ENCODE measurements around the gene SGIP1.

The SGIP1 gene

DNA sequence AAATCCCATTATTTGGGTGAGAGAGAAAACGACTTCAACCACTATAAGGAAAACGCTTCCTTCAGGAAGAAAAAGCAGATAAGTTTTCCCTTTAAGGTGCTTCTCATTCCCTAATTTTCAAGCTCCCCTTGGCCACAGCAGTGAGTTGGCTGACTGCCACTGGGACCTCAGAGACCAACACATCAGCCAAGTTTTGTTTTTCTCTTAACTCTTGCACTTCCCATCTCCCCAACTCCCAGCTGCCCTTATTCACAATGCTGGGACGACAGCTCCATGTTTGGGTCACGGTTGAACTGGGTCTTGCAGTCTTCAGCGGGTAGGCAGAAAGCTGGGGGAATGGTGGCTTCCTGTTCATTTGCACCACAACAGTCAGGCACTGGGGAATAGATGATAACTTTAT, 18.9 kb downstream of the SGIP1 start:
- no peaks in the 10 kb centered on the region for H4K20me1 ChIP-seq (ENCODE audit: control insufficient read depth, insufficient read depth, low read depth, low read length)
- no peak overlapping the region for H3K27ac ChIP-seq (ENCODE audit: low read depth, low read length)
- H3K27me3 ChIP-seq (ENCODE audit: control insufficient read depth, low read length) = 0 out of 2 replicates have a peak, but pooled peaks cover 2% of the 10 kb centered on the region
- no peaks in the 10 kb centered on the region for H3K9me2 ChIP-seq (replicated peaks; ENCODE audit: control insufficient read depth, low read length)
- H3F3A ChIP-seq (ENCODE audit: control insufficient read depth, insufficient read depth) = no peaks in the 10 kb centered on the region
- TF ChIP-seq EZH2phosphoT487 (IDR thresholded peaks at IDR 0.05; ENCODE audit: borderline replicate concordance, low read length) = no peak
- TF ChIP-seq, protein P1, sequence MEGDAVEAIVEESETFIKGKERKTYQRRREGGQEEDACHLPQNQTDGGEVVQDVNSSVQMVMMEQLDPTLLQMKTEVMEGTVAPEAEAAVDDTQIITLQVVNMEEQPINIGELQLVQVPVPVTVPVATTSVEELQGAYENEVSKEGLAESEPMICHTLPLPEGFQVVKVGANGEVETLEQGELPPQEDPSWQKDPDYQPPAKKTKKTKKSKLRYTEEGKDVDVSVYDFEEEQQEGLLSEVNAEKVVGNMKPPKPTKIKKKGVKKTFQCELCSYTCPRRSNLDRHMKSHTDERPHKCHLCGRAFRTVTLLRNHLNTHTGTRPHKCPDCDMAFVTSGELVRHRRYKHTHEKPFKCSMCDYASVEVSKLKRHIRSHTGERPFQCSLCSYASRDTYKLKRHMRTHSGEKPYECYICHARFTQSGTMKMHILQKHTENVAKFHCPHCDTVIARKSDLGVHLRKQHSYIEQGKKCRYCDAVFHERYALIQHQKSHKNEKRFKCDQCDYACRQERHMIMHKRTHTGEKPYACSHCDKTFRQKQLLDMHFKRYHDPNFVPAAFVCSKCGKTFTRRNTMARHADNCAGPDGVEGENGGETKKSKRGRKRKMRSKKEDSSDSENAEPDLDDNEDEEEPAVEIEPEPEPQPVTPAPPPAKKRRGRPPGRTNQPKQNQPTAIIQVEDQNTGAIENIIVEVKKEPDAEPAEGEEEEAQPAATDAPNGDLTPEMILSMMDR (IDR thresholded peaks at IDR 0.05; ENCODE audit: low read depth, low read length, poor library complexity, severe bottlenecking) = no peak
- no peaks in the 10 kb centered on the region for H3K4me1 ChIP-seq (ENCODE audit: control insufficient read depth, low read length)
- no peak overlapping the region for H3K4me3 ChIP-seq (ENCODE audit: low read length)
- H3K79me2 ChIP-seq (ENCODE audit: control insufficient read depth, low read length) = no peaks in the 10 kb centered on the region
- H3K9me3 ChIP-seq (ENCODE audit: control insufficient read depth, insufficient read depth, low read length) = no peaks in the 10 kb centered on the region
- no peaks in the 10 kb centered on the region for H3K36me3 ChIP-seq (ENCODE audit: control insufficient read depth, low read length)
- no peak overlapping the region for H3K4me2 ChIP-seq (ENCODE audit: low read length)

DNA sequence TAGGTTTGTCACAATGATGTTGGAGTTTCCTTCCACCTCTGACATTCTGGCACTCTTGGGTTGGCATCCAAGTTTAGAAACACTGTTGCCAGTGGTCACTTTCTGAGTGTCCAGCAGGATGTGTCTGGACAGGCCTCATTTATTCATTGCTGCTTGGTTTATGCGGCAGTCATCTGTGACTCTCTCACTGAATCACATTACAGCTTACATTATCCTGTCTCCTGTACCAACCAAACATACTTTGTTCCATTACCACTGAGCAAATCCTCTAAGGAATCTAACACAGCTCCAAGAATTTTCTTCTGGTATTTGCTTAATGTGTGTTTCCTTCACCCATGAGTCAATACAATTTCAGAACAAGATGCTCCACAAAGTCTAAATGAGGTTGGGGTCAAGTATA, 19.9 kb downstream of the SGIP1 start:
- no peaks in the 10 kb centered on the region for H3K4me1 ChIP-seq (ENCODE audit: control insufficient read depth, low read length)
- no peaks in the 10 kb centered on the region for H3K36me3 ChIP-seq (ENCODE audit: control insufficient read depth, low read length)
- no peaks in the 10 kb centered on the region for H3K9me3 ChIP-seq (ENCODE audit: control insufficient read depth, insufficient read depth, low read length)
- no peaks in the 10 kb centered on the region for H3K79me2 ChIP-seq (ENCODE audit: control insufficient read depth, low read length)
- TF ChIP-seq EZH2phosphoT487 (IDR thresholded peaks at IDR 0.05; ENCODE audit: borderline replicate concordance, low read length) = no peak
- H4K20me1 ChIP-seq (ENCODE audit: control insufficient read depth, insufficient read depth, low read depth, low read length) = no peaks in the 10 kb centered on the region
- no peaks in the 10 kb centered on the region for H3F3A ChIP-seq (ENCODE audit: control insufficient read depth, insufficient read depth)
- no peaks in the 10 kb centered on the region for H3K9me2 ChIP-seq (replicated peaks; ENCODE audit: control insufficient read depth, low read length)
- H3K27me3 ChIP-seq (ENCODE audit: control insufficient read depth, low read length) = 0 out of 2 replicates have a peak, but pooled peaks cover 2% of the 10 kb centered on the region
- H3K4me2 ChIP-seq (ENCODE audit: low read length) = no peak overlapping the region
- no peak overlapping the region for H3K27ac ChIP-seq (ENCODE audit: low read depth, low read length)
- H3K4me3 ChIP-seq (ENCODE audit: low read length) = no peak overlapping the region

DNA sequence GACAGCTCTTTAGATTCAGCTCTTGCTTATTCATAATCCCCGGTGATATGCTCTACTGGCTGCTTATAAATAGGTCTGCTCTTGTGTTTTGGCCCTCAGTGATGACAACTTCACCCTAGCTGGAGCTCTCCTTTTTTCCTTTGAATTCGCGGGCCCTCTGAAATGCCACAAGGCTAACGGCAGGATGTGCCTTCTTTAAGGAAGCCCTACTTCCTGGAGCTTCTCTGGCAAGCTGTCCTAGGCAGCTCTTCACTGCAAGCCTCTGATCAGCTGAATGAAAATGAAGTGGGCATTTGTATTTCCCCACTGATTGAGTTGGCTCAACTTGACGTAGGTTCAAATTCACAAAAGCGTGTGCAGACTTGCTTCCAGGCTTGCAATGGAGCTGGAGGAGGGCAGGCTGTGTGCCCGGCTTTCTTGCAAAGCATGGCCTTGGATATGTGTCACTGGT, 22.2 kb downstream of the SGIP1 start:
- no peaks in the 10 kb centered on the region for H3K36me3 ChIP-seq (ENCODE audit: control insufficient read depth, low read length)
- no peak overlapping the region for H3K27ac ChIP-seq (ENCODE audit: low read depth, low read length)
- H3K9me2 ChIP-seq (replicated peaks; ENCODE audit: control insufficient read depth, low read length) = no peaks in the 10 kb centered on the region
- no peak overlapping the region for H3K4me2 ChIP-seq (ENCODE audit: low read length)
- no peaks in the 10 kb centered on the region for H3K9me3 ChIP-seq (ENCODE audit: control insufficient read depth, insufficient read depth, low read length)
- H3K27me3 ChIP-seq (ENCODE audit: control insufficient read depth, low read length) = no peaks in the 10 kb centered on the region
- H3K79me2 ChIP-seq (ENCODE audit: control insufficient read depth, low read length) = no peaks in the 10 kb centered on the region
- H3K4me1 ChIP-seq (ENCODE audit: control insufficient read depth, low read length) = no peaks in the 10 kb centered on the region
- no peaks in the 10 kb centered on the region for H4K20me1 ChIP-seq (ENCODE audit: control insufficient read depth, insufficient read depth, low read depth, low read length)
- H3K4me3 ChIP-seq (ENCODE audit: low read length) = no peak overlapping the region
- TF ChIP-seq, protein P1 (IDR thresholded peaks at IDR 0.05; ENCODE audit: low read depth, low read length, poor library complexity, severe bottlenecking) = no peak
- no peak for TF ChIP-seq EZH2phosphoT487 (IDR thresholded peaks at IDR 0.05; ENCODE audit: borderline replicate concordance, low read length)
- H3F3A ChIP-seq (ENCODE audit: control insufficient read depth, insufficient read depth) = no peaks in the 10 kb centered on the region

DNA sequence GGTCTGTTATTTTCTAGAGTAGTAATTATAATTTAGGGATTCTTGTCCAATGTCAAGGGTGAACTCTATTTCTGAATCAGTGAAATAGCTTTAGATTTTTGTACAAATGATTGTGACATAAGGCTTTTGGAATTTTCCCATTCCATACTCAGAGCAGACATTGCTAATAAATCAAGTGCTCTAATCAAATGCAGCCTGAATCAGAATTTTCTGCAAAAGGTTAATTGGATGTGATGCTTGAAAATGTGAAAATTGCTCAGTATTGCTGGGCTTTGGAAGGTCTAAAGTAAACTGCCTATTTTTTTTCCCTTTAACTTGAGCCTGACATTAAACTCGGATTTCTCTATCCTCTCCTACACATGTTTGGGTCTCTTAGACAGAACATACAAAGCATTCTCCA, 23.2 kb downstream of the SGIP1 start:
- TF ChIP-seq, protein P1 (IDR thresholded peaks at IDR 0.05; ENCODE audit: low read depth, low read length, poor library complexity, severe bottlenecking) = no peak
- no peak for TF ChIP-seq EZH2phosphoT487 (IDR thresholded peaks at IDR 0.05; ENCODE audit: borderline replicate concordance, low read length)
- H4K20me1 ChIP-seq (ENCODE audit: control insufficient read depth, insufficient read depth, low read depth, low read length) = no peaks in the 10 kb centered on the region

More for the DNA sequence above, 23.2 kb downstream of the SGIP1 start:
- H3K27ac ChIP-seq (ENCODE audit: low read depth, low read length) = no peak overlapping the region
- H3K9me2 ChIP-seq (replicated peaks; ENCODE audit: control insufficient read depth, low read length) = no peaks in the 10 kb centered on the region
- H3K36me3 ChIP-seq (ENCODE audit: control insufficient read depth, low read length) = no peaks in the 10 kb centered on the region
- no peaks in the 10 kb centered on the region for H3F3A ChIP-seq (ENCODE audit: control insufficient read depth, insufficient read depth)
- no peaks in the 10 kb centered on the region for H3K4me1 ChIP-seq (ENCODE audit: control insufficient read depth, low read length)
- no peak overlapping the region for H3K4me2 ChIP-seq (ENCODE audit: low read length)
- no peak overlapping the region for H3K4me3 ChIP-seq (ENCODE audit: low read length)
- no peaks in the 10 kb centered on the region for H3K27me3 ChIP-seq (ENCODE audit: control insufficient read depth, low read length)
- no peaks in the 10 kb centered on the region for H3K9me3 ChIP-seq (ENCODE audit: control insufficient read depth, insufficient read depth, low read length)
- H3K79me2 ChIP-seq (ENCODE audit: control insufficient read depth, low read length) = no peaks in the 10 kb centered on the region

All from DOHH2 (cell line).